GM23338 (cell line): ENCODE data around the gene OR2AE1.
"Not testable (repeated sequence)": the region's sequence is repeated elsewhere in the genome, so short reads cannot be mapped to it uniquely, and the experiment has no call there.

Experiments
- CREB1 ChIP-seq: fragments of 250-450 bp; sonication (Bioruptor Pico); IDR thresholded peaks from 2 replicates; pipeline ENCODE4 v1.5.0; 2020; ENCODE audit warnings: low read depth, mild to moderate bottlenecking, moderate library complexity
- EZH2 ChIP-seq: fragments of 200-600 bp; sonication (generic); IDR thresholded peaks from one replicate; pipeline ENCODE4 v1.8.0; 2017; ENCODE audit warnings: antibody characterized with exemption, mild to moderate bottlenecking, low read depth; ENCODE audit not compliant: unreplicated experiment
- EZH2phosphoT487 ChIP-seq: fragments of 200-600 bp; sonication (generic); IDR thresholded peaks from one replicate; pipeline ENCODE4 v1.8.1; 2018; ENCODE audit warnings: antibody characterized with exemption; ENCODE audit not compliant: unreplicated experiment
- JUNB ChIP-seq: IDR thresholded peaks from one replicate; pipeline ENCODE4 v1.6.1; 2016; ENCODE audit warnings: antibody characterized with exemption; ENCODE audit not compliant: unreplicated experiment
- NANOG ChIP-seq: IDR thresholded peaks from 2 replicates; pipeline ENCODE4 v1.6.1; 2016; ENCODE audit warnings: antibody characterized with exemption, borderline replicate concordance
- POLR2AphosphoS5 ChIP-seq: IDR thresholded peaks from 2 replicates; pipeline ENCODE4 v1.6.1; 2016; ENCODE audit warnings: antibody characterized with exemption, low read depth
- STAT1 ChIP-seq: IDR thresholded peaks from one replicate; pipeline ENCODE4 v1.6.1; 2016; ENCODE audit warnings: antibody characterized with exemption; ENCODE audit not compliant: unreplicated experiment
- ZNF114 ChIP-seq: fragments of 250-450 bp; sonication (Bioruptor Pico); IDR thresholded peaks from 2 replicates; pipeline ENCODE4 v1.5.0; 2020; ENCODE audit warnings: mild to moderate bottlenecking, moderate library complexity
- ZNF331 ChIP-seq: fragments of 250-450 bp; sonication (Bioruptor Pico); IDR thresholded peaks from 2 replicates; pipeline ENCODE4 v1.5.0; 2020; ENCODE audit warnings: low read depth, mild to moderate bottlenecking, moderate library complexity
- TF ChIP-seq, protein P1 (sequence below), 2 experiments: fragments of 200-600 bp in 1 of 2; sonication (generic) in 1 of 2; conservative IDR thresholded peaks; 2 replicates each; pipeline versions ENCODE4 v1.5.1 to v1.6.1; 2016 to 2017; ENCODE audit warnings: antibody characterized with exemption in 2 of 2, low read depth in 2 of 2, mild to moderate bottlenecking in 2 of 2, moderate library complexity in 1 of 2
- TF ChIP-seq, protein P2 (sequence below): IDR thresholded peaks from one replicate; pipeline ENCODE4 v1.6.1; 2018; ENCODE audit warnings: antibody characterized with exemption; ENCODE audit not compliant: unreplicated experiment
- TF ChIP-seq, protein P3 (sequence below): IDR thresholded peaks from 2 replicates; pipeline ENCODE4 v1.6.1; 2016; ENCODE audit warnings: antibody characterized with exemption

DNA sequence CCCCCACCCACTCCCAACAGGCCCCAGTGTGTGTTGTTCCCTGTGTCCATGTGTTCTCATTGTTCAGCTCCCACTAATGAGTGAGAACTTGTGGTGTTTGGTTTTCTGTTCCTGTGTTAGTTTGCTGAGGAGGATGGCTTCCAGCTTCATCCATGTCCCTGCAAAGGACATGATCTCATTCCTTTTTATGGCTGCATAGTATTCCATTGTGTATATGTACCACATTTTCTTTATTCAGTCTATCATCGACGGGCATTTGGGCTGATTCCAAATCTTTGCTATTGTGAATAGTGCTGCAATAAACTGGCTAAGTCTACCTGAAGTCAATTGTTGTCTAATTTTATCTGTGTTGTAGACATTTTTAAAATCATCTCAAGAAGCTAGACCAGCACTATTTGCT is 9.4 kb downstream of the OR2AE1 start:
- TF ChIP-seq, protein P1, sequence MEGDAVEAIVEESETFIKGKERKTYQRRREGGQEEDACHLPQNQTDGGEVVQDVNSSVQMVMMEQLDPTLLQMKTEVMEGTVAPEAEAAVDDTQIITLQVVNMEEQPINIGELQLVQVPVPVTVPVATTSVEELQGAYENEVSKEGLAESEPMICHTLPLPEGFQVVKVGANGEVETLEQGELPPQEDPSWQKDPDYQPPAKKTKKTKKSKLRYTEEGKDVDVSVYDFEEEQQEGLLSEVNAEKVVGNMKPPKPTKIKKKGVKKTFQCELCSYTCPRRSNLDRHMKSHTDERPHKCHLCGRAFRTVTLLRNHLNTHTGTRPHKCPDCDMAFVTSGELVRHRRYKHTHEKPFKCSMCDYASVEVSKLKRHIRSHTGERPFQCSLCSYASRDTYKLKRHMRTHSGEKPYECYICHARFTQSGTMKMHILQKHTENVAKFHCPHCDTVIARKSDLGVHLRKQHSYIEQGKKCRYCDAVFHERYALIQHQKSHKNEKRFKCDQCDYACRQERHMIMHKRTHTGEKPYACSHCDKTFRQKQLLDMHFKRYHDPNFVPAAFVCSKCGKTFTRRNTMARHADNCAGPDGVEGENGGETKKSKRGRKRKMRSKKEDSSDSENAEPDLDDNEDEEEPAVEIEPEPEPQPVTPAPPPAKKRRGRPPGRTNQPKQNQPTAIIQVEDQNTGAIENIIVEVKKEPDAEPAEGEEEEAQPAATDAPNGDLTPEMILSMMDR (conservative IDR thresholded peaks at IDR 0.05; ENCODE audit: low read depth in 2 of 2), result not testable (repeated sequence)
- TF ChIP-seq, protein P2, sequence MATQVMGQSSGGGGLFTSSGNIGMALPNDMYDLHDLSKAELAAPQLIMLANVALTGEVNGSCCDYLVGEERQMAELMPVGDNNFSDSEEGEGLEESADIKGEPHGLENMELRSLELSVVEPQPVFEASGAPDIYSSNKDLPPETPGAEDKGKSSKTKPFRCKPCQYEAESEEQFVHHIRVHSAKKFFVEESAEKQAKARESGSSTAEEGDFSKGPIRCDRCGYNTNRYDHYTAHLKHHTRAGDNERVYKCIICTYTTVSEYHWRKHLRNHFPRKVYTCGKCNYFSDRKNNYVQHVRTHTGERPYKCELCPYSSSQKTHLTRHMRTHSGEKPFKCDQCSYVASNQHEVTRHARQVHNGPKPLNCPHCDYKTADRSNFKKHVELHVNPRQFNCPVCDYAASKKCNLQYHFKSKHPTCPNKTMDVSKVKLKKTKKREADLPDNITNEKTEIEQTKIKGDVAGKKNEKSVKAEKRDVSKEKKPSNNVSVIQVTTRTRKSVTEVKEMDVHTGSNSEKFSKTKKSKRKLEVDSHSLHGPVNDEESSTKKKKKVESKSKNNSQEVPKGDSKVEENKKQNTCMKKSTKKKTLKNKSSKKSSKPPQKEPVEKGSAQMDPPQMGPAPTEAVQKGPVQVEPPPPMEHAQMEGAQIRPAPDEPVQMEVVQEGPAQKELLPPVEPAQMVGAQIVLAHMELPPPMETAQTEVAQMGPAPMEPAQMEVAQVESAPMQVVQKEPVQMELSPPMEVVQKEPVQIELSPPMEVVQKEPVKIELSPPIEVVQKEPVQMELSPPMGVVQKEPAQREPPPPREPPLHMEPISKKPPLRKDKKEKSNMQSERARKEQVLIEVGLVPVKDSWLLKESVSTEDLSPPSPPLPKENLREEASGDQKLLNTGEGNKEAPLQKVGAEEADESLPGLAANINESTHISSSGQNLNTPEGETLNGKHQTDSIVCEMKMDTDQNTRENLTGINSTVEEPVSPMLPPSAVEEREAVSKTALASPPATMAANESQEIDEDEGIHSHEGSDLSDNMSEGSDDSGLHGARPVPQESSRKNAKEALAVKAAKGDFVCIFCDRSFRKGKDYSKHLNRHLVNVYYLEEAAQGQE, result not testable (repeated sequence)
- not testable (repeated sequence) for TF ChIP-seq POLR2AphosphoS5; EZH2phosphoT487; EZH2; JUNB; CREB1 (CRISPR knock-in tag); ZNF114 (CRISPR knock-in tag); STAT1; NANOG; ZNF331 (CRISPR knock-in tag)
- TF ChIP-seq, protein P3, sequence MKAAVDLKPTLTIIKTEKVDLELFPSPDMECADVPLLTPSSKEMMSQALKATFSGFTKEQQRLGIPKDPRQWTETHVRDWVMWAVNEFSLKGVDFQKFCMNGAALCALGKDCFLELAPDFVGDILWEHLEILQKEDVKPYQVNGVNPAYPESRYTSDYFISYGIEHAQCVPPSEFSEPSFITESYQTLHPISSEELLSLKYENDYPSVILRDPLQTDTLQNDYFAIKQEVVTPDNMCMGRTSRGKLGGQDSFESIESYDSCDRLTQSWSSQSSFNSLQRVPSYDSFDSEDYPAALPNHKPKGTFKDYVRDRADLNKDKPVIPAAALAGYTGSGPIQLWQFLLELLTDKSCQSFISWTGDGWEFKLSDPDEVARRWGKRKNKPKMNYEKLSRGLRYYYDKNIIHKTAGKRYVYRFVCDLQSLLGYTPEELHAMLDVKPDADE, result not testable (repeated sequence)
